ENCODE data around the gene UROD. TPM values are rescaled to one million over a fixed set of nuclear protein-coding genes. Genes with fewer than 3 reads are reported as not detected.
A peak's percentile ranks its signal among the peaks of the same experiment; 100 is the strongest.
"Not testable (repeated sequence)": the region's sequence is repeated elsewhere in the genome, so short reads cannot be mapped to it uniquely, and the experiment has no call there.

Gene UROD
- total RNA-seq, 6 experiments from 2014 or later, result 57.8 to 92.8 (median 71.2) TPM

DNA sequence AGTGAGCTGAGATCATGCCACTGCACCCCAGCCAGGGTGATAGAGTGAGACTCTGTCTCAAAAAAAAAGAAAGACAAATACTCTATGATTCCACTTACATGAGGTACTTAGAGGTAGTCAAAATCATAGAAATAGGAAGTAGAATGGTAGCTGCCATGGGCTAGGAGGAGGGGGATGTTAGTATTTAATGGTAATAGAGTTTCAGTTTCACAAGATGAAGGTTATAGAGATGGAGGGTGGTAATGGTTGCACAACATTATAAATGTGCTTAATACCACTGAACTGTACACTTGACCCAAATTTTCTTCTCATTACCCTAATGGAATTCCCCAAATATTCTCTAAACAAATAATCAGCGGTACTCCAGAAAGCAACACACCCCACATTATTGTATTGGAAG lies 38.4 kb upstream of the UROD start:
- WGBS (ENCODE audit: insufficient coverage, low coverage, low lambda C conversion rate, missing lambda C conversion rate), result 89% methylated on average over 1 of the region's 1 CpG
- H3K9me3 ChIP-seq, result no peaks in the 10 kb centered on the region
- intact Hi-C loops (cut with DNase I), result no loop called here
- no peak for DNase-seq
- H3K4me3 ChIP-seq, result no peak overlapping the region
- no peaks in the 10 kb centered on the region for H3K4me1 ChIP-seq
- H3K27me3 ChIP-seq, result no peaks in the 10 kb centered on the region
- H3K27ac ChIP-seq, result no peak overlapping the region
- no peak for ATAC-seq
- H3K36me3 ChIP-seq, result peaks cover 0 to 38% (median 7%) of the 10 kb centered on the region in 4 donors
- TF ChIP-seq, protein P1, sequence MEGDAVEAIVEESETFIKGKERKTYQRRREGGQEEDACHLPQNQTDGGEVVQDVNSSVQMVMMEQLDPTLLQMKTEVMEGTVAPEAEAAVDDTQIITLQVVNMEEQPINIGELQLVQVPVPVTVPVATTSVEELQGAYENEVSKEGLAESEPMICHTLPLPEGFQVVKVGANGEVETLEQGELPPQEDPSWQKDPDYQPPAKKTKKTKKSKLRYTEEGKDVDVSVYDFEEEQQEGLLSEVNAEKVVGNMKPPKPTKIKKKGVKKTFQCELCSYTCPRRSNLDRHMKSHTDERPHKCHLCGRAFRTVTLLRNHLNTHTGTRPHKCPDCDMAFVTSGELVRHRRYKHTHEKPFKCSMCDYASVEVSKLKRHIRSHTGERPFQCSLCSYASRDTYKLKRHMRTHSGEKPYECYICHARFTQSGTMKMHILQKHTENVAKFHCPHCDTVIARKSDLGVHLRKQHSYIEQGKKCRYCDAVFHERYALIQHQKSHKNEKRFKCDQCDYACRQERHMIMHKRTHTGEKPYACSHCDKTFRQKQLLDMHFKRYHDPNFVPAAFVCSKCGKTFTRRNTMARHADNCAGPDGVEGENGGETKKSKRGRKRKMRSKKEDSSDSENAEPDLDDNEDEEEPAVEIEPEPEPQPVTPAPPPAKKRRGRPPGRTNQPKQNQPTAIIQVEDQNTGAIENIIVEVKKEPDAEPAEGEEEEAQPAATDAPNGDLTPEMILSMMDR (IDR thresholded peaks at IDR 0.05), result no peak
- TF ChIP-seq POLR2A (IDR thresholded peaks at IDR 0.05), result no peak

DNA sequence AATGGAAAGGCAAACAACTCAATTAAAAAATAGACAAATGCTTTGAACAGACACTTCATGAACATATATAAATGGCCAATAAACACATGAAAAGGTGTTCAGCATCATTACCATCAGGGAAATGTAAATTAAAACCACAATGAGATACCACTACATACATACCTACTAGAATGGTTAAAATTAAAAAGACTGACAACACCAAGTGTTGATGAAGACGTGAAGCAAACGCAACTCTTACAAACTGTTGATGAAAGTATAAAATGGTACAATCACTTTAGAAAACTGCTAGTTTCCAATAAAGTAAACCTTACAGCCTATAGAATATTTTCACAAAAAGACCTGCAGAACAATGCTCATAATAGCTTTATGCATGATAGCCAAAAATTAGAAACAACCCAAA lies 35.8 kb upstream of the UROD start:
- 89% methylated on average over 2 of the region's 2 CpGs for WGBS (ENCODE audit: insufficient coverage, low coverage, low lambda C conversion rate, missing lambda C conversion rate)

DNA sequence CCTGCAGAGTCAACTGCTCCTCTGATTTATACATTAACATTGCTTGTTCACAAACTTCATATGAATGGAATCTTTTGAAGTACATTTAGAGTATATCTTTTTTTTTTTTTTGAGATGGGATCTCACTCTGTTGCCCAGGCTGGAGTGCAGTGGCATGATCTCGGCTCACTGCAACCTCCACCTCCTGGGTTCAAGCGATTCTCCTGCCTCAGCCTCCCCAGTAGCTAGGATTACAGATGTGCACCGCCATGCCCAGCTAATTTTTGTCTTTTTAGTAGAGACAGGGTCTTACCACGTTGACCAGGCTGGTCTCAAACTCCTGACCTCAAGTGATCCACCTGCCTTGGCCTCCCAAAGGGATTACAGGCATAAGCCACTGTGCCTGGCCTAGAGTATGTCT lies 34.7 kb upstream of the UROD start:
- peaks cover 0 to 55% (median 12%) of the 10 kb centered on the region in 4 donors for H3K36me3 ChIP-seq
- H3K27me3 ChIP-seq; DNase-seq; intact Hi-C loops (cut with DNase I); H3K27ac ChIP-seq; H3K4me1 ChIP-seq; ATAC-seq; H3K9me3 ChIP-seq; H3K4me3 ChIP-seq: not testable (repeated sequence)
- no CpG with 5 or more reads among the region's 4 CpGs for WGBS (ENCODE audit: insufficient coverage, low coverage, low lambda C conversion rate, missing lambda C conversion rate)

More for the DNA sequence above, 35.8 kb upstream of the UROD start:
- intact Hi-C loops (cut with DNase I), result no loop called here
- TF ChIP-seq POLR2A (IDR thresholded peaks at IDR 0.05), result no peak
- TF ChIP-seq, protein P1 (IDR thresholded peaks at IDR 0.05), result no peak
- H3K4me3 ChIP-seq, result no peak overlapping the region
- no peaks in the 10 kb centered on the region for H3K4me1 ChIP-seq
- H3K9me3 ChIP-seq, result no peaks in the 10 kb centered on the region
- H3K36me3 ChIP-seq, result peaks cover 0 to 59% (median 12%) of the 10 kb centered on the region in 4 donors
- ATAC-seq (no peak), DNase-seq (no peak)
- H3K27ac ChIP-seq, result no peak overlapping the region
- H3K27me3 ChIP-seq, result no peaks in the 10 kb centered on the region

DNA sequence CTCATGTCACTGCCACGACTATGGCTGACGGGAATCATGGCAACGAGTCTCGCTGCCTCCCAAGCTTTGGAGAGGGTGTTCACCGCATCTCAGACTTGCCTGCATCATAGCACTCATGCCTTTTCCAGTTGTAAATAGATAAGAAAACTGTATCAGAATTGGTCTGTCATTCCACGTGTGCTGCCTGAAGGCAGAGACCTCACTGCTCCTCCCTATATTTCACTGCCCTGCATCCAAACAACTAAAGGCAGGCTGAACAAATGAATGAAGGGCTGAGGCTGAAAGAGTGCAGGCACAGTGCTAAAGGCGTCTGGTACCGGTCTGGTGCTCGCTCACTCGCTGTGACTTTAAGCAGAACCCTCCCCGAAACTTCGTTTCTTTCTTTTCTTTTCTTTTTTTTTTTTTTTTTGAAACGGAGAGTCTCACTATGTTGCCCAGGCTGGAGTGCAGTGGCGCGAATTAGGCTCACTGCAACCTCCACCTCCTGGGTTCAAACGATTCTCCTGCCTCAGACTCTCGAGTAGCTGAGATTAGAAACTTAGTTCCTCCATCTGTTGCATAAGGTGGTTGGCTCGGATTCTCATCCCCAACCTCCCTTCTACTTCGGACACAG lies 26.2 kb upstream of the UROD start:
- peak overlapping the region; percentile 85 to 91 (median 87) for H3K4me3 ChIP-seq
- peaks cover 0 to 10% (median 4%) of the 10 kb centered on the region in 4 donors for H3K4me1 ChIP-seq
- DNase-seq (no peak), ATAC-seq (peak; percentile 2 to 74 (median 34))
- no peaks in the 10 kb centered on the region for H3K27me3 ChIP-seq
- H3K9me3 ChIP-seq, result no peaks in the 10 kb centered on the region
- intact Hi-C loops (cut with DNase I), result no loop called here
- TF ChIP-seq POLR2A (IDR thresholded peaks at IDR 0.05), result no peak
- TF ChIP-seq, protein P1 (IDR thresholded peaks at IDR 0.05), result no peak
- WGBS (ENCODE audit: insufficient coverage, low coverage, low lambda C conversion rate, missing lambda C conversion rate), result 0% methylated on average over 17 of the region's 19 CpGs
- H3K27ac ChIP-seq, result peak overlapping the region; percentile 51 to 66 (median 56)
- H3K36me3 ChIP-seq, result peaks cover 0 to 4% (median 0%) of the 10 kb centered on the region in 4 donors

DNA sequence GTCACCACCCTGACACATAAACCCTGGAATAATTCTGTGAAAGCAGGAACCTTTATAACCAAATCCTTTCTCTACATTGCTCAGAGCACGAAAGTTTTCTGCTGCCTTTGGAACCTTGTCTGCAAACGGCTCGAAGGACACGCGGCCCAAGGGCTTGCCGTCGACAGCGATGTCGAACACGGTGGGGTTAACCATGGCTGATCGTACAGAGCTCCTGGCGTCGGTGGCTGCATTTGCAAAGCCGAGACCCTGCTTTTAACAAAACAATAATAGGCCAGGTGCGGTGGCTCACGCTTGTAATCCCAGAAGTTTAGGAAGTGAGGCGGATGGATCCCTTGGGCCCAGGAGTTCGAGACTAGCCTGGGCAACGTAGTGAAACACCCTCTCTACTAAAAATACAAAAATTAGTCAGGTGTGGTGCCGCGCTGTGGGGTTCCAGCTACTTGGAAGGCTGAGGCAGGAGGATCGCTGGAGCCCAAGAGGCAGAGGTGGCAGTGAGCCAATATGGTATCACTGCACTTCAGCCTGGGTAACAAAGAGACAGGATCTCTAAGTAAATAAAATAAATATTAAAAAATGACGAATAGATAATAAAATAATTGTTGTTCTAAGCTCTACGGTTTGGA lies 23.4 kb upstream of the UROD start:
- peaks cover 0 to 10% (median 4%) of the 10 kb centered on the region in 4 donors for H3K4me1 ChIP-seq
- H3K9me3 ChIP-seq, result no peaks in the 10 kb centered on the region
- intact Hi-C loops (cut with DNase I), result no loop called here
- H3K27me3 ChIP-seq, result no peaks in the 10 kb centered on the region
- DNase-seq, result no peak
- WGBS (ENCODE audit: insufficient coverage, low coverage, low lambda C conversion rate, missing lambda C conversion rate), result 86% methylated on average over 13 of the region's 24 CpGs
- no peaks in the 10 kb centered on the region for H3K36me3 ChIP-seq
- TF ChIP-seq, protein P1 (IDR thresholded peaks at IDR 0.05), result no peak
- no peak for TF ChIP-seq POLR2A (IDR thresholded peaks at IDR 0.05)
- no peak overlapping the region for H3K4me3 ChIP-seq
- ATAC-seq, result no peak
- no peak overlapping the region for H3K27ac ChIP-seq

All from right lobe of liver (tissue), 6 donors.